ENCODE results near the gene ALDH8A1.

DNA sequence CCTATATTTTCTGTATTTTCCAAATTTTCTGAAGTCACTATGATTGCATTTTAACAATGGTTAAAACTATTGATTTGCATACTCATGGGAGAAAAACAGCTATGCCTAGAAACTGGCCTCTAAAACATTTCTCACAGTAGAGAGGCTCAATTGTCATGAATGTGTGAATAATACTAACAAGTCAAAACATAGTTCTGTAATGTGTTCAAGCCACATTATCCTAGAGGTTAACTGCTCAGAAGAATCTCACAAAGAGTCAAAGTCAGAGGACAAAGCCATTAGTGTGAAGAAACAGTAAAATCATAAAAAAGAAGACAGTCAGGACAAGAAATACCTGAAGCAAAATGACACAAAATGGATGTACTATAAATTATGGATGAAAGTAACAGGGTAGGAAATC, 12.5 kb upstream of the ALDH8A1 start:
- no peak for TF ChIP-seq TCF12 (IDR thresholded peaks at IDR 0.05; ENCODE audit: low read depth)
- TF ChIP-seq RAD21 (IDR thresholded peaks at IDR 0.05; ENCODE audit: low read depth), result no peak
- TF ChIP-seq, protein P1, sequence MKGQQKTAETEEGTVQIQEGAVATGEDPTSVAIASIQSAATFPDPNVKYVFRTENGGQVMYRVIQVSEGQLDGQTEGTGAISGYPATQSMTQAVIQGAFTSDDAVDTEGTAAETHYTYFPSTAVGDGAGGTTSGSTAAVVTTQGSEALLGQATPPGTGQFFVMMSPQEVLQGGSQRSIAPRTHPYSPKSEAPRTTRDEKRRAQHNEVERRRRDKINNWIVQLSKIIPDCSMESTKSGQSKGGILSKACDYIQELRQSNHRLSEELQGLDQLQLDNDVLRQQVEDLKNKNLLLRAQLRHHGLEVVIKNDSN (IDR thresholded peaks at IDR 0.05), result no peak
- no peak for TF ChIP-seq FOXM1 (IDR thresholded peaks at IDR 0.05; ENCODE audit: borderline replicate concordance, low read depth)
- TF ChIP-seq EGR1 (IDR thresholded peaks at IDR 0.05), result no peak
- no peak for TF ChIP-seq MAX (IDR thresholded peaks at IDR 0.05)
